Ascending aorta (tissue), 2 donors: ENCODE data around the gene RAB19. TPM values are rescaled to one million over a fixed set of nuclear protein-coding genes. Genes with fewer than 3 reads are reported as not detected.
"Not testable (repeated sequence)": the region's sequence is repeated elsewhere in the genome, so short reads cannot be mapped to it uniquely, and the experiment has no call there.

Source experiments
- DNase-seq, 2 donors: peaks; one replicate each; pipeline ENCODE4 v3.0.0-alpha.2; 2019; ENCODE audit warnings: low spot score in 2 of 2
- H3K27ac ChIP-seq, 2 donors: fragments of 200-600 bp; sonication (generic); one replicate each; pipeline ENCODE4 v1.5.1; 2016 to 2017; ENCODE audit warnings: mild to moderate bottlenecking in 1 of 2
- H3K27me3 ChIP-seq: fragments of 200-600 bp; sonication (generic); one replicate; pipeline ENCODE4 v1.5.1; 2017
- H3K36me3 ChIP-seq, 2 donors: fragments of 200-600 bp; sonication (generic); one replicate each; pipeline ENCODE4 v1.5.1; 2016
- H3K4me1 ChIP-seq, 2 donors: fragments of 200-600 bp; sonication (generic); one replicate each; pipeline ENCODE4 v1.5.1; 2016 to 2017; ENCODE audit warnings: mild to moderate bottlenecking in 1 of 2
- H3K4me3 ChIP-seq, 2 donors: fragments of 200-600 bp; sonication (generic); one replicate each; pipeline ENCODE4 v1.5.1; 2016 to 2017; ENCODE audit warnings: mild to moderate bottlenecking in 1 of 2
- H3K9me3 ChIP-seq, 2 donors: fragments of 200-600 bp; sonication (generic); one replicate each; pipeline ENCODE4 v1.5.1; 2016
- intact Hi-C: fragments of 100-400 bp; cut with DNase I; formaldehyde crosslinking; loops from one replicate; pipeline ENCODE4 v1.15.1; 2023
- total RNA-seq: library from RNA; depleted of rRNA; stranded (reverse); fragments of >200 nt; gene quantifications from one replicate; pipeline ENCODE4 v1.1.0, GENCODE V29; 2016
- TF ChIP-seq, protein P1 (sequence below), 3 experiments: fragments of 200-600 bp in 2 of 3; fragments of 450-650 bp in 1 of 3; sonication (generic) in 2 of 3; IDR thresholded peaks; one replicate each; pipeline ENCODE4 v1.5.1; 2016 to 2019; ENCODE audit warnings: antibody characterized with exemption in 3 of 3, mild to moderate bottlenecking in 1 of 3, moderate library complexity in 1 of 3

The RAB19 gene
- total RNA-seq, 1 donor from 2014 or later: not detected

GRCh38 chr7:140448781-140449480, 45.1 kb downstream of the RAB19 start:
- Histone ChIP-seq H3K9me3 (no peaks in the 10 kb centered on the region), H3K36me3 (peaks cover 13 to 15% of the 10 kb centered on the region in 2 donors), H3K27me3 (no peaks in the 10 kb centered on the region), H3K4me3 (no peak overlapping the region), H3K4me1 (no peaks in the 10 kb centered on the region), H3K27ac (no peak overlapping the region)
- TF ChIP-seq, protein P1, sequence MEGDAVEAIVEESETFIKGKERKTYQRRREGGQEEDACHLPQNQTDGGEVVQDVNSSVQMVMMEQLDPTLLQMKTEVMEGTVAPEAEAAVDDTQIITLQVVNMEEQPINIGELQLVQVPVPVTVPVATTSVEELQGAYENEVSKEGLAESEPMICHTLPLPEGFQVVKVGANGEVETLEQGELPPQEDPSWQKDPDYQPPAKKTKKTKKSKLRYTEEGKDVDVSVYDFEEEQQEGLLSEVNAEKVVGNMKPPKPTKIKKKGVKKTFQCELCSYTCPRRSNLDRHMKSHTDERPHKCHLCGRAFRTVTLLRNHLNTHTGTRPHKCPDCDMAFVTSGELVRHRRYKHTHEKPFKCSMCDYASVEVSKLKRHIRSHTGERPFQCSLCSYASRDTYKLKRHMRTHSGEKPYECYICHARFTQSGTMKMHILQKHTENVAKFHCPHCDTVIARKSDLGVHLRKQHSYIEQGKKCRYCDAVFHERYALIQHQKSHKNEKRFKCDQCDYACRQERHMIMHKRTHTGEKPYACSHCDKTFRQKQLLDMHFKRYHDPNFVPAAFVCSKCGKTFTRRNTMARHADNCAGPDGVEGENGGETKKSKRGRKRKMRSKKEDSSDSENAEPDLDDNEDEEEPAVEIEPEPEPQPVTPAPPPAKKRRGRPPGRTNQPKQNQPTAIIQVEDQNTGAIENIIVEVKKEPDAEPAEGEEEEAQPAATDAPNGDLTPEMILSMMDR (IDR thresholded peaks at IDR 0.05): no peak
- no peak for DNase-seq
- intact Hi-C loops: no loop called here

- TF ChIP-seq, protein P1 (IDR thresholded peaks at IDR 0.05): no peak
- H3K36me3 ChIP-seq: peaks cover 40 to 41% of the 10 kb centered on the region in 2 donors
- intact Hi-C loops: no loop called here
- H3K27me3 ChIP-seq: no peaks in the 10 kb centered on the region
- no peak for DNase-seq
- H3K4me1 ChIP-seq: no peaks in the 10 kb centered on the region
- H3K4me3 ChIP-seq: no peak overlapping the region
- no peaks in the 10 kb centered on the region for H3K9me3 ChIP-seq
- H3K27ac ChIP-seq: no peak overlapping the region
Measured at GRCh38 chr7:140451716-140452115, 47.9 kb downstream of the RAB19 start.

DNA sequence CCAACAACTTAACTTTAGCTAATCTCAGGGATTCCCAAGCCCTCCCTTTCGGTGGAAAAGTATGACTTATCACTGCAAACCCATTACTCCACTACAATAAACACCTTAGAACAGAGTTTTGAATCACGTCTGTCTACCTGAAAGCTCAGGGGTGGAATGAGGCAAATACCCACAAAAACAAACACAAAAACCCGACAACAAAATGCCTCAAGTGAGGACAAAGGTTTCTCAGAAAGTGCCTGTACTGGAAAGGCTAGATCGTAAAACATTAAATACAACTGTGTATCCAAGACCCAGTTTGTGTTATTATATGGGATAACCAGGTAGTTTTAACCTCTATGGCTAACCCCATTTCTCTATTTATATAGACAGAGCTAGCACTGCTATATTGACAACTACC, 49.4 kb downstream of the RAB19 start:
- TF ChIP-seq, protein P1 (IDR thresholded peaks at IDR 0.05): no peak
- intact Hi-C loops: no loop called here
- peaks cover 42 to 55% of the 10 kb centered on the region in 2 donors for H3K36me3 ChIP-seq

GRCh38 chr7:140453785-140454656, 50.2 kb downstream of the RAB19 start:
- H3K4me1 ChIP-seq, H3K4me3 ChIP-seq, intact Hi-C loops, H3K9me3 ChIP-seq, DNase-seq, H3K27me3 ChIP-seq, H3K27ac ChIP-seq: not testable (repeated sequence)
- peaks cover 48 to 62% of the 10 kb centered on the region in 2 donors for H3K36me3 ChIP-seq

More for the DNA sequence above, 49.4 kb downstream of the RAB19 start:
- Histone ChIP-seq H3K27ac (no peak overlapping the region), H3K4me3 (no peak overlapping the region), H3K9me3 (no peaks in the 10 kb centered on the region), H3K27me3 (no peaks in the 10 kb centered on the region), H3K4me1 (no peaks in the 10 kb centered on the region)
- DNase-seq: no peak

DNA sequence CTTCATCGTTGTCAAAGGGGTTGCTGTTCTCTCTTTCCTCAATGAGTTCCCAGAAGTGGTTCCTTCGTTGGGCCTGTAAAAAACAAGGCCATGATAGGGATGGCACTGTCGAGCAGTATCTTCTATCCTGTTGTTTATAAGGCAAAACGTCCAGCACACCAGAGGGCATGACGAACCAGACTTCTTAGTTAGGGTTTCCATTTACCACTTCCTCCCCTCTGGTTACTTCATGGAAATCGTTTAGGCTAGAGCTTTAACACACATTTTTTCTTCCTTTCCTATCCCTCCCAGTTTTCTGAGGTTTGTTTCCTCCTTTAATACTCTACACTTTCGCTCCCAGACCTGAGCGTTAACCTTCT, 50.8 kb downstream of the RAB19 start:
- intact Hi-C loops: no loop called here
- Histone ChIP-seq H3K9me3 (no peaks in the 10 kb centered on the region), H3K27ac (no peak overlapping the region), H3K4me1 (no peaks in the 10 kb centered on the region), H3K4me3 (no peak overlapping the region), H3K36me3 (peaks cover 50 to 69% of the 10 kb centered on the region in 2 donors), H3K27me3 (no peaks in the 10 kb centered on the region)
- no peak for DNase-seq
- TF ChIP-seq, protein P1 (IDR thresholded peaks at IDR 0.05): no peak

DNA sequence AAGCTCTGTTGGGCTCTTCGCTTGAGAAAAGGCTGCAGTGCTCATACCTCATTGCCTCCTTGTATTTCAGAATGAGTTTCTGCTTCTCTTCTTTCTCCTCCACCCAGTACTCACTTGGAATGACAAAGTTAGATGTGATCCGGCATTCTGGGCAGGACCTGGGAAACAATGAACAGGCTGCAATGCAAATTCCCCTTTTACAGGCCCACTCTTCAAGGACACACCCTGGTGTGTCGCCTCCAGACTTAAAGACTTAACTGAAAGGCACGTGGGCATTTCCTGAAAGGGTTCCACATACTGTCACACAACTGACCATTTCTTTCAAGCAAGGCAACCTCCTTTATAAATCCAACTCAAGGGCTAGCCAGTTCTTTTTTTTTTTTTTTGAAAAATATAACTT, 51.9 kb downstream of the RAB19 start:
- TF ChIP-seq, protein P1 (IDR thresholded peaks at IDR 0.05): no peak
- H3K27ac ChIP-seq: no peak overlapping the region
- no peaks in the 10 kb centered on the region for H3K9me3 ChIP-seq
- H3K27me3 ChIP-seq: no peaks in the 10 kb centered on the region
- H3K36me3 ChIP-seq: peaks cover 50 to 77% of the 10 kb centered on the region in 2 donors
- no peak for DNase-seq
- H3K4me3 ChIP-seq: no peak overlapping the region
- H3K4me1 ChIP-seq: no peaks in the 10 kb centered on the region
- intact Hi-C loops: no loop called here
